Lower lobe of right lung (tissue), 2 donors: ENCODE data around the gene NME7. TPM values are rescaled to one million over a fixed set of nuclear protein-coding genes. Genes with fewer than 3 reads are reported as not detected.

Experiments
- ATAC-seq, 2 donors: fragments of 200-7000 bp; cut with Tn5 transposase; one replicate each; pipeline ENCODE4 v1.9.1; 2020 to 2022; ENCODE audit warnings: mild to moderate bottlenecking in 2 of 2, moderate library complexity in 2 of 2
- DNase-seq: peaks from one replicate; pipeline ENCODE4 v3.0.0-alpha.2; 2020
- H3K27ac ChIP-seq: fragments of 200-600 bp; one replicate; pipeline ENCODE4 v1.8.0; 2022
- H3K27me3 ChIP-seq: fragments of 200-600 bp; one replicate; pipeline ENCODE4 v1.8.0; 2022; ENCODE audit warnings: low read depth
- H3K36me3 ChIP-seq: fragments of 200-600 bp; one replicate; pipeline ENCODE4 v1.8.0; 2022; ENCODE audit warnings: mild to moderate bottlenecking
- H3K4me1 ChIP-seq: fragments of 200-600 bp; one replicate; pipeline ENCODE4 v1.8.0; 2022
- H3K4me3 ChIP-seq: fragments of 200-600 bp; one replicate; pipeline ENCODE4 v1.8.0; 2022; ENCODE audit warnings: mild to moderate bottlenecking
- H3K9me3 ChIP-seq: fragments of 200-600 bp; one replicate; pipeline ENCODE4 v1.8.0; 2022
- intact Hi-C: fragments of 100-400 bp; cut with DNase I; formaldehyde crosslinking; loops from one replicate; pipeline ENCODE4 v1.11.0; 2022
- total RNA-seq: library from RNA; stranded (reverse); fragmentation: NEBNext Ultra II Directional; extraction: Animal tissue kit (Norgen Biotek cat#: 25700); gene quantifications from one replicate; pipeline ENCODE4 v1.2.1, GENCODE V29; 2021
- TF ChIP-seq, protein P1 (sequence below): fragments of 200-600 bp; IDR thresholded peaks from one replicate; pipeline ENCODE4 v1.8.0; 2022; ENCODE audit warnings: antibody characterized with exemption, mild to moderate bottlenecking
- donor health status: DM: no; HTN: yes; CAD: no; lungs with severe emphysema.

NME7 gene
- total RNA-seq, 1 donor from 2014 or later: 17.3 TPM

DNA sequence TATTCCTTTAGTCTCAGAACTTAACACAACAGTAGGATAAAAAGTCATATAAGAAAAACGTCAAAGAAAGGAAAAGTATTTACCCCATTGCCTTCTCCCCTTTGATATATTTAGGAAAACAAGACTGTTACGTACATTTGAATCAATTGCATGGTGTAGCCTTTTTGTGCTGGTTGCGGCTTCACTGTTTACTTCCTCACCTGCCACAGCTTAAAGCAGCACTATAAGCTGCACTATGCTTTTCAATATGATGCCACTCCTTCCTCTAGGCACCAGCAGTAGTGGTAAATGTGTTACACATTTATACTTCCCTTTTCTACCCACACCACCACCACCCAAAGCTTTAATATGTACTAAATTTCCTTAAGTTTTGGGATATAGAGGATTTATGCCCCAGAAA, 150.0 kb downstream of the NME7 start:
- no peaks in the 10 kb centered on the region for H3K4me1 ChIP-seq
- H3K4me3 ChIP-seq: no peak overlapping the region
- H3K9me3 ChIP-seq: no peaks in the 10 kb centered on the region
- ATAC-seq (no peak), DNase-seq (no peak)
- intact Hi-C loops: no loop called here
- no peaks in the 10 kb centered on the region for H3K27me3 ChIP-seq
- TF ChIP-seq, protein P1, sequence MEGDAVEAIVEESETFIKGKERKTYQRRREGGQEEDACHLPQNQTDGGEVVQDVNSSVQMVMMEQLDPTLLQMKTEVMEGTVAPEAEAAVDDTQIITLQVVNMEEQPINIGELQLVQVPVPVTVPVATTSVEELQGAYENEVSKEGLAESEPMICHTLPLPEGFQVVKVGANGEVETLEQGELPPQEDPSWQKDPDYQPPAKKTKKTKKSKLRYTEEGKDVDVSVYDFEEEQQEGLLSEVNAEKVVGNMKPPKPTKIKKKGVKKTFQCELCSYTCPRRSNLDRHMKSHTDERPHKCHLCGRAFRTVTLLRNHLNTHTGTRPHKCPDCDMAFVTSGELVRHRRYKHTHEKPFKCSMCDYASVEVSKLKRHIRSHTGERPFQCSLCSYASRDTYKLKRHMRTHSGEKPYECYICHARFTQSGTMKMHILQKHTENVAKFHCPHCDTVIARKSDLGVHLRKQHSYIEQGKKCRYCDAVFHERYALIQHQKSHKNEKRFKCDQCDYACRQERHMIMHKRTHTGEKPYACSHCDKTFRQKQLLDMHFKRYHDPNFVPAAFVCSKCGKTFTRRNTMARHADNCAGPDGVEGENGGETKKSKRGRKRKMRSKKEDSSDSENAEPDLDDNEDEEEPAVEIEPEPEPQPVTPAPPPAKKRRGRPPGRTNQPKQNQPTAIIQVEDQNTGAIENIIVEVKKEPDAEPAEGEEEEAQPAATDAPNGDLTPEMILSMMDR: no peak
- no peaks in the 10 kb centered on the region for H3K36me3 ChIP-seq
- H3K27ac ChIP-seq: no peak overlapping the region

DNA sequence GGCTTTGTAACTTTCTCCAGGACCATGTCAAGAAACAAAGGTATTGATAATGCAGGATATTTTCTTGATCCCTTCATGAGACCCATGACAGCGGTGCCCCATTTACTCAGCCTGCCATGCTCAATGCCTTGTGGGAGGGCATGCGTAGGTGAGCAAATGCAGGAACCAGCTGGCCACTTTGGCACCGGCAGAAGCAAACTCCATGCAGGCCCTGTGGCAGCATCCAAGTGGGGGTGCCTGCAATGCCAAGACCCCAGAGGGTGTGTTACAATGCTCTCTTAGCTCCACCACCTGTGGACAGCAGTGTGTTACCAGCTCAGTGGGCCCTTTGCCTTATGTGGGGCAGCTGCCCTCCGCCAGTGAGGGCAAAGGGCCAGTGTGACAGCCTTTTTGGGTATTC, 153.0 kb downstream of the NME7 start:
- Histone ChIP-seq H3K27ac (no peak overlapping the region), H3K4me3 (no peak overlapping the region), H3K36me3 (no peaks in the 10 kb centered on the region), H3K9me3 (no peaks in the 10 kb centered on the region), H3K4me1 (no peaks in the 10 kb centered on the region), H3K27me3 (no peaks in the 10 kb centered on the region)
- DNase-seq: no peak
- intact Hi-C loops: no loop called here
- ATAC-seq: no peak
- TF ChIP-seq, protein P1: no peak

DNA sequence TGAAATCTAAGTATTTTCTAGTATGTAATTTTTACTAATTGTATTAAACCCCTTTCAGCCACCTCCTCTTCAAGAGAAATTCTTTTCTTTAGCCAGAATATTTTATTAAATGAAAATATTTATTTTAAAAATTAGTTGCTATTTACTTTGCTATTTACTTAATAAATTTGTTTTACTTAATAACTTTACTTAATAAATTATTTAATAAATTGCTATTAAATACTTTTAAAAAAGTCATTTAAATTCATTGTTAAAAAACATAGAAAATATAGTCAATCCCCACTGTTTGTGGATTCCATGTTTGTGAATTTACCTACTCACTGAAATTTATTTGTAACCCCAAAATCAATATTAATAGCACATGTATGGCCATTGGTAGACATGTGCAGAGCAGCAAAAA, 155.5 kb downstream of the NME7 start:
- intact Hi-C loops: no loop called here
- DNase-seq: no peak
- TF ChIP-seq, protein P1: no peak
- Histone ChIP-seq H3K4me1 (no peaks in the 10 kb centered on the region), H3K4me3 (no peak overlapping the region), H3K36me3 (no peaks in the 10 kb centered on the region), H3K27ac (no peak overlapping the region), H3K9me3 (no peaks in the 10 kb centered on the region), H3K27me3 (no peaks in the 10 kb centered on the region)
- ATAC-seq: no peak

DNA sequence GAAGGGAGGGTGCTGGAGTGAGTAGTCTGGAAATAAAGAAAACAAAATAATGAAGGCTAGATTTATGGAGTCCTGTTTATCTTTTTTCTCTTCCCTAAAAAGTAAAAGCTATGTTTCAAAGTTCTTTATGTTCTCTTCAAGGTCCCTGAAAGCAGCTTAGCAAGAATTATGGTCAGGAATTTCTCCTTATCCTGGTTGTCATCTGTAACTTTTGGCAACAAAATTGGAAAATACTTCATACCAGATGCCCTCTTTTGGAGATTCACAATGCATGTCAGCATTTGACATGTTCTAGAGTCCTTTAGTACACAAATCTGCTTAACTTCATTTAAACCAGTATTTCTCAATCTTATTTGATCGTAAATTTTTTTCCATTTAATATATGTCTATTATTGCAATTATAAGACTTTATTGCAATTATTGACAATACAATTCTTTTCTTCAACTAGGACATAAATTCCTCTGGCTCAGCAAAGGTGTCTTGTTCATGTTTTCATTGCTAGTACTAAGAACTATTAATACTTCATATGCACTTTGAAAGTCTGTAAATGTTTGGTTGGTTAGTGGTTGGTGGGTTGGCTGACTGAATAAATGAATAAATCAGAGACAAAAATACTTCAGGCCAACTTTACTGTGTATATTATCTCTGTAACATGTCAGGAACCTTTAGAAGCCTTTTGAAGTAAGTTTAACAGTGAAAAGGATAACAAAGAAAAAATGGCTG, 159.6 kb downstream of the NME7 start:
- Histone ChIP-seq H3K36me3 (no peaks in the 10 kb centered on the region), H3K27me3 (no peaks in the 10 kb centered on the region), H3K4me3 (no peak overlapping the region), H3K9me3 (no peaks in the 10 kb centered on the region), H3K4me1 (no peaks in the 10 kb centered on the region), H3K27ac (no peak overlapping the region)
- intact Hi-C loops: no loop called here
- DNase-seq: no peak
- no peak for ATAC-seq
- TF ChIP-seq, protein P1: no peak

DNA sequence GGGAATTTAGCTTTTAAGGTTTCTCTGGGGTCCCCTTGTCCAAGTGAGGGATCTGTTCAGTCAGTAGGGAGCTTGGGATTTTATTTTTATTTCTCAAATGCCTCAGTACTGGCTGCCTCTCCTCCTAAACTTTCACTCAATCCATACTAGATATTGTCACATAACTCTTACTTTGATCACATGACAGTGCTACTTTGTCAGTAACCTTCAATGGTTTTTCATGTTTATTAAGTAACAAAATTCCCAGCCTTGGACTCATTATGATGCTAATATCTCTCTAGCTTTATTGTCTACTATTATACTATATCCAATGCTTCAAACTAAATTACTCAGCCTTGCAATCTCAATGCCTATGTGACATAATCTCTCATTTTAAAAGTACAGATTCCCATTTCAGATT, 163.4 kb downstream of the NME7 start:
- no peaks in the 10 kb centered on the region for H3K9me3 ChIP-seq
- no peak overlapping the region for H3K4me3 ChIP-seq
- no peaks in the 10 kb centered on the region for H3K27me3 ChIP-seq
- H3K27ac ChIP-seq: no peak overlapping the region
- H3K4me1 ChIP-seq: no peaks in the 10 kb centered on the region
- H3K36me3 ChIP-seq: no peaks in the 10 kb centered on the region
- DNase-seq (no peak), ATAC-seq (no peak)
- intact Hi-C loops: no loop called here
- TF ChIP-seq, protein P1: no peak
